ENCODE measurements around the gene CHRNA9.
"Not testable (repeated sequence)": the region's sequence is repeated elsewhere in the genome, so short reads cannot be mapped to it uniquely, and the experiment has no call there.

CHRNA9 gene

GRCh38 chr4:40334591-40335524 lies at the start of gene CHRNA9:
Gene CHRNA9, plus strand, starts transcription at chr4:40335333. Its CDS starts 135 bp downstream, at chr4:40335468.
- no peak for DNase-seq (ENCODE audit: low read depth)

DNA sequence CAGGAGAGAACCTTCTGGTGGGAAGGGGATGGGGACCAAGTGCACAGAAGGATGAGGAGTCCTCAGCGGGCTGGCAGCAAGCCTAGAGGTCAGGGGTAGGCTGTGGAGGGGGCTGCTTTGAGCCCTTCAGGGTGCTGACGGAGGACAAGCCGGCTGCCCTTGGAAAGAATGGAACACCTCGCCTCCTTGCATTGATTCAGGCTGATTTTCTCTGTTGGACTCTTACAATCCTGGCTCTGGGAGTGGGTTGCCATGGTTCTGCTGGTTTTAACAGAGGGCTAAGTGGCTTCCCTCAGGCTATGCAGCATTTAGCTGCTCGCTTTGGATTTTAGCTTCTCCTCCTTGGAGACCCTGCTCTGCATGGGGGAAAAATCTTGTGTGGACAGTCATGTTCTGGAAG lies 49.4 kb upstream of the CHRNA9 start:
- no peak for DNase-seq (ENCODE audit: low read depth)

GRCh38 chr4:40288566-40288965 lies 46.6 kb upstream of the CHRNA9 start:
- no peak for DNase-seq (ENCODE audit: low read depth)

DNA sequence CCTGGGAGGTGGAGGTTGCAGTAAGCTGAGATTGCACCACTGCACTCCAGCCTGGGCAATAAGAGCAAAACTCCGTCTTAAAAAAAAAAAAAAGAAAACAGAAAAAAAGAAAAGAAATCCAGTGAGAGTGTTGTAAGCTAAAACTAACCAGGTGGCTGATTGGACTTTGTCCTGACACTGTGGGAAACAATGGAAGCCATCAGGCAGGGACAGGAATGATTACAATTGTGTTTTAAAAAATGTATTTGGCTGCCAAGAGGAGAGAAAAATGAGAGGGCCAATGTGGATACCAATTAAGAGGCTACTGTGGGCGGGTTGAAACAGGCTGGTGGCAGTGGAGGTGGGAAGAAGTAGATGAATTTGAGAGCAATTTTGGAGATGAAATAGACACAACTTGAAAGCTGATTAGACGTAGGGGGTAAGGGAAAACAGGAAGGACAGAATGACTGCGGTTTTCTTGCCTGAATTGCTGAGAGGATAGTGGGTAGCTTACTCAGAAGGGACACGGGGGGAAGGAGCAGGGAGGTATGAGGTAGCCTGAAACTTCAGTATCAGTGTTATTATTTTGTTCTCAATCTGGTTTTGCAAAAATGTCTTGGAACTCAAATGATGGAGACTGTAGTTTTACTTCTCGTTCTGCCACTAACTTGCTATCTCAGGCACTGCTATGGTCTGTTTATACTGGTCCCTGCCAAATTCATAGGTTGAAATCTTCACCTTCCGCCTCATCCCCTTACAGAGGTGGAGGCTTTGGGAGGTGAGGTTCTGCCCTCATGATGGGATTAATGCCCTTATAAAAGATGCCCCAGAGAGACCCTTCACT lies 45.6 kb upstream of the CHRNA9 start:
- no peak for DNase-seq (ENCODE audit: low read depth)

GRCh38 chr4:40290611-40291186 lies 44.4 kb upstream of the CHRNA9 start:
- not testable (repeated sequence) for DNase-seq (ENCODE audit: low read depth)

DNA sequence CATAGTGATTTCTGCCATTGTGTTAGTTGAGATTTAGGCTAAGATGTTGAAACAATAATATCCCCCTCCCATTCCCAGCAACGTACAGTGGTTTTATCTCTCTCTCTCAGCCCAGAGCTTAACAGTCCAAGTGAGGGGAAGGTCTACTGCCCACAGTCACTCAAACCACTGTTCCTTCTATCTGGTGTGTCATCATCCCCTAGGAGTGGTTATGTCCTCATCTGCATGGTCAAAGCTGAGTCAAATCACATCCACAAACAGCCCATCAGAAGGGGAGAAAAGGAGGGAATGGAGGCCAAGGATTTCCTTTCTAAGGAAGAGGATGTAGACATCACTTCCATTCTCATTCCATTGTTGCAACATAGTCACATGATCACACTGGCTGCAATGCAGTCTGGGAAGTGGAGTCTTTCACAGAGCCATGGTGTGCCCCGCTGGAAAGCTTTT lies 42.8 kb upstream of the CHRNA9 start:
- no peak for DNase-seq (ENCODE audit: low read depth)

GRCh38 chr4:40294339-40294738 lies 40.8 kb upstream of the CHRNA9 start:
- DNase-seq (ENCODE audit: low read depth) = no peak

DNA sequence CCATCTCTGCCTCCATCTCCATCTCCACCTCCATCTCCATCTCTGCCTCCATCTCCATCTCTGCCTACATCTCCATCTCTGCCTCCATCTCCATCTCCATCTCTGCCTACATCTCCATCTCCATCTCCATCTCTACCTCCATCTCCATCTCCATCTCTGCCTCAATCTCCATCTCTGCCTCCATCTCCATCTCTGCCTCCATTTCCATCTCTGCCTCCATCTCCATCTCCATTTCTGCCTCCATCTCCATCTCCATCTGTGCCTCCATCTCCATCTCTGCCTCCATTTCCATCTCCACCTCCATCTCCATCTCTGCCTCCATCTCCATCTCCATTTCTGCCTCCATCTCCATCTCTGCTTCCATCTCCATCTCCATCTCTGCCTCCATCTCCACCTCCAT lies 40.1 kb upstream of the CHRNA9 start:
- DNase-seq (ENCODE audit: low read depth) = not testable (repeated sequence)

GRCh38 chr4:40295572-40295971 lies 39.6 kb upstream of the CHRNA9 start:
- no peak for DNase-seq (ENCODE audit: low read depth)

GRCh38 chr4:40299126-40299525 lies 36.0 kb upstream of the CHRNA9 start:
- no peak for DNase-seq (ENCODE audit: low read depth)

DNA sequence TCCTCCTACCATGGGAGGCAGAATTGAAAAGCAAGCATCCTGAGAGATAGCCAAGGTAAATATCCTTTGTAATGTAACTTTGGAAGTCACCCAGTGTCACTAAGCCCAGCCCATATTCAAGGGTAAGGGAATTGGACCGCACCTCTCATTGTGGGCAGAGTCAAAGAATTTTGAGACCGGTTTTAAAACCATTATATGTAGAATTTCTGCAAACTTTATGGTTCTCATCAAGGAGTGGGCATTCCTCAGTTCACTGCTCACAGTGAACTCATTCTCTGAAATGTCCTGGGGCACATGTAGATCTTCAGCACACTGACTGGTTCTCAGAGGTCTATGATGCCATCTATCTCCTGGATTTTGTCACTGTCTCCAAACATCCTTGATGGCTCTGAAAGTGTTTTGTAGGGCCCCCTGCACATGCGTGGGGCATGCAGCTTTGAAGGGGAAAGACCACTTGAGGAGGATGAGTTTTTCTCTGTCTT lies 35.3 kb upstream of the CHRNA9 start:
- DNase-seq (ENCODE audit: low read depth) = no peak

- DNase-seq (ENCODE audit: low read depth) = no peak
Measured at GRCh38 chr4:40300371-40301162, 34.6 kb upstream of the CHRNA9 start.

GRCh38 chr4:40301603-40302002 lies 33.5 kb upstream of the CHRNA9 start:
- peak; percentile 36 for DNase-seq (ENCODE audit: low read depth)

DNA sequence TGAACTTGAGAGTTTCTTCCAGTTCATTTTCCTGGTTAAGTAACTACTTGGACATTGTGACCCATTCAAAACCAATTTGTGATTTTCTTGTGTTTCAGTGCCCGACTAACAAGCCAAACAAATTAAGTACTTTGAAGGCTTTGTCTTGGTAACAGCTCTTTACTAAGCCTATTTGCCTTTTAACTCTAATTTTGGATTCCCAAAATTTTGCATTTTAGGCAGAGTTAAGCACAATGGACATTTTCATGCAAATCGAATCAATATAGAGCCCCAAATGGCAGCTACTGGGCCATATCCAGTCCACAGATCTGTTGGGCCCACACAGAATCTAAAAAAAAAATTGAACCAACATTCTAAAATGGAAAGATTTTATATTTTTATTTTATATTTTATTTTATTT lies 31.4 kb upstream of the CHRNA9 start:
- DNase-seq (ENCODE audit: low read depth) = no peak

GRCh38 chr4:40305328-40306170 lies 29.6 kb upstream of the CHRNA9 start:
- peak; percentile 48 for DNase-seq (ENCODE audit: low read depth)

DNA sequence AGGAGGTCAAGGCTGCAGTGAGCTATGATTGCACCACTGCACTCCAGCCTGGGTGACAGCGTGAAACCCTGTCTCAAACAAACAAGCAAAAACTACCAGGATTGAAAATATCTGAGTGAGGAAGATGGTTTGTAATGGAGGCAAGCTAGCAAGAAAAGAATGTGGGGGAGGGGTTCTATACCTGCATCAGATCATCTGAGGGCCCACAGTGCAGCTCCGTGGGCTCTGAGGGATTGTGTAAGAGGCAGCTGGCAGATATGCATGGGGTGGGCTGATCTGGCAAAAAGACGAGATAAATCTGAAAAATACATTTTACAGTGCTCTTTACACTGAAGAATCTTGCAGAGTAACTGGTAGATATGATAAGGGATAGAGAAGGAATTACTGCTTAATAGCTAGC lies 28.9 kb upstream of the CHRNA9 start:
- no peak for DNase-seq (ENCODE audit: low read depth)

GRCh38 chr4:40306976-40307375 lies 28.2 kb upstream of the CHRNA9 start:
- no peak for DNase-seq (ENCODE audit: low read depth)

DNA sequence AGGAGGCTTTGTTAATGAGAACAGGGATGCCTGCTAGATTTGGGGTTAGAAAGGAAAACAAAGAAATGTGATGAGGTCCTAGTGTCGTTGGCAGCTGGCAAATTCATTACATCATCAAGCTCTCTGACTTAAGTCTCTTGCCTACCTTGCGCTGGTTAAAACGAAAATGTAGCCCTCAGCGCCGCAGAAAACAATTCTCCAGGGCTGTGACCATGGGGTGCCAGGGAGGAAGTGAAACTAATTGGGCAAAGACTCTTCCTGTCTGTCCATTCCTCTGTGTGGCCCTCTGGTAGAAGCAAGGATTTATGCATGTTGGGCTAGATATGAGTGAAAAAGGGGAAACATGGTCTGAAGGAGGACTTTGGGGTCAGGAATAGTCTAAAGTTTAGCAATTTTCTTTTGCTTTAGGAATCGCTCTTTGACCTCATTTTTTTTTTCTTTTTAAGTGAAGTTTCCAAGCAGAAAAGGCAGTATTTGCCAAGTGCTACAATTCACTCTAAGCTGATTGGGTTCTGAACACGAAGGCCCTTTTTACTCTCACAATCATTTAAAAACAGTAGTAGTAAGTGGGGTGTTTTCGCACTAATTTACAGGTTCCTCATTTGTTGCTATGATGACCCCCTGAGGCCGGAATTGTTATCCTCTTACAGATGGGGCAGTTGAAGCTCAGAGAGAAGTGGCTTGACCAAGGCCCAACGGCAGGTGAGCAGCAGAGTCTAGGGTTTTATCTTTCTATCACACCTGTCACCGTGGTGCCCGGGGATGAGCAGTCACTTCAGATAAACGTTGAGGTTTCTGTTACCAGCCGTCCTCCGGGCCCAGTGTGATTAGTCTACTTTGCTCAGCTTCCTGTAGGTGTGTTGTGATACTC lies 27.3 kb upstream of the CHRNA9 start:
- DNase-seq (ENCODE audit: low read depth) = peak; percentile 44

- no peak for DNase-seq (ENCODE audit: low read depth)
Measured at GRCh38 chr4:40308528-40309122, 26.5 kb upstream of the CHRNA9 start.

Data from activated T-cell treated with anti-CD3 and anti-CD28 coated beads for 24 hours (primary cell).